Hepatocyte (in vitro differentiated cells): Measurements from ENCODE around the gene OR2L13.

Experiments
- CTCF ChIP-seq: fragments of 200-600 bp; sonication (generic); IDR thresholded peaks from 2 replicates; pipeline ENCODE4 v1.5.1; 2016; ENCODE audit warnings: antibody characterized with exemption, mild to moderate bottlenecking; ENCODE audit not compliant: poor library complexity
- EZH2phosphoT487 ChIP-seq: fragments of 200-600 bp; sonication (generic); IDR thresholded peaks from one replicate; pipeline ENCODE4 v1.6.1; 2018; ENCODE audit warnings: antibody characterized with exemption, mild to moderate bottlenecking, low read depth, moderate library complexity; ENCODE audit not compliant: unreplicated experiment, severe bottlenecking

DNA sequence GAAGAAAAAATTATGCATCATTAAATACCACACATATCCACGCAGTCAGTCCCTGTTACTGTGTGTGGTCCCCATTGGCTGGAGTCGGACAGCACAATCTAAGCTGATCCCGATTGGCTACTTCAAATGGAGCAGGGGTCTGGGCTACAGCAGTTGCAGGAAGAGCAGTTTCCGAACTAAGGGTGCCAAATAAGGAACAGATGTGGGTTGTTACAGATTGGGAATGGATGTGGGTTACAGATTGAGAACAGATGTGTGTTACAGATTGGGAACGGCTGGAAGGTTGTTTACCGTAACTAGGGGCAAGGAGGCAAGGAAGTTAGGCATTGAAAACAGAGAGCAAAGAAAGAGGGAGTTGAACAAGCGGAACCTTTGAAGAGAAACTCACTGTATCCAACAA is 19.9 kb downstream of the OR2L13 start:
- TF ChIP-seq CTCF (no peak), EZH2phosphoT487 (no peak)
